Measurements from ENCODE around the gene PACSIN3.

DNA sequence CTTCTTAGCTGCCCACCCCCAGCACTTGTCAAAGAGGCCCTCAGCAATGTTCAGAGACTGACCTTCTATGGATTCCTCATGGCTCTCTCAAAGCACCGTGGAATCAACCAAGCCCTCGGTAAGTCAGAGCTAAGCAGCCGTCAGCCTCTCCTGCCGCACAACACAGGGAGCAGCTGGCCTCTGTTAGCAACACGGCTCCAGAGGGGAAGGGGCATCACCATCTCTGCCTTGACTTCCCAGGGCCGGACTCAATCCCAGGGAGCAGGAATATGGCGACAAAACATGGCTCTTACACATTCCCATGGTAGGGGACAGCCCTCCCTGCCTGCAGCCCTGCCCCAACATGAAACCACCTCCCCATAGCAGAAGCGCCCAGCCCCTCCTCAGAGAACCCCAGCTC is 28.4 kb downstream of the PACSIN3 start:
- TF ChIP-seq, protein P1, sequence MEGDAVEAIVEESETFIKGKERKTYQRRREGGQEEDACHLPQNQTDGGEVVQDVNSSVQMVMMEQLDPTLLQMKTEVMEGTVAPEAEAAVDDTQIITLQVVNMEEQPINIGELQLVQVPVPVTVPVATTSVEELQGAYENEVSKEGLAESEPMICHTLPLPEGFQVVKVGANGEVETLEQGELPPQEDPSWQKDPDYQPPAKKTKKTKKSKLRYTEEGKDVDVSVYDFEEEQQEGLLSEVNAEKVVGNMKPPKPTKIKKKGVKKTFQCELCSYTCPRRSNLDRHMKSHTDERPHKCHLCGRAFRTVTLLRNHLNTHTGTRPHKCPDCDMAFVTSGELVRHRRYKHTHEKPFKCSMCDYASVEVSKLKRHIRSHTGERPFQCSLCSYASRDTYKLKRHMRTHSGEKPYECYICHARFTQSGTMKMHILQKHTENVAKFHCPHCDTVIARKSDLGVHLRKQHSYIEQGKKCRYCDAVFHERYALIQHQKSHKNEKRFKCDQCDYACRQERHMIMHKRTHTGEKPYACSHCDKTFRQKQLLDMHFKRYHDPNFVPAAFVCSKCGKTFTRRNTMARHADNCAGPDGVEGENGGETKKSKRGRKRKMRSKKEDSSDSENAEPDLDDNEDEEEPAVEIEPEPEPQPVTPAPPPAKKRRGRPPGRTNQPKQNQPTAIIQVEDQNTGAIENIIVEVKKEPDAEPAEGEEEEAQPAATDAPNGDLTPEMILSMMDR (IDR thresholded peaks at IDR 0.05) = no peak
- TF ChIP-seq ESRRA (IDR thresholded peaks at IDR 0.05; ENCODE audit: borderline replicate concordance, low read length) = no peak
- no peak for TF ChIP-seq RFX5 (IDR thresholded peaks at IDR 0.05)
- no peak for TF ChIP-seq HMGXB4 (CRISPR knock-in tag; IDR thresholded peaks at IDR 0.05; ENCODE audit: borderline replicate concordance)
- no peak for TF ChIP-seq MAZ (IDR thresholded peaks at IDR 0.05; ENCODE audit: borderline replicate concordance, low read depth, low read length)
- no peak for TF ChIP-seq GATA3 (IDR thresholded peaks at IDR 0.05; ENCODE audit: borderline replicate concordance)

Measured in A549 (cell line).